GM20000 (cell line): ENCODE measurements around the gene TAF15.

Source experiments
- DNase-seq: peaks from one replicate; pipeline ENCODE4 v3.0.0; 2012; ENCODE audit warnings: low spot score
- CTCF ChIP-seq: IDR thresholded peaks from 2 replicates; pipeline ENCODE4 v1.5.1; 2012; ENCODE audit warnings: mild to moderate bottlenecking, control low read depth; ENCODE audit errors: extremely low read depth, missing control alignments

Gene TAF15

GRCh38 chr17:35807371-35808144, 1.7 kb upstream of the TAF15 start:
- TF ChIP-seq CTCF, result no peak
- no peak for DNase-seq

DNA sequence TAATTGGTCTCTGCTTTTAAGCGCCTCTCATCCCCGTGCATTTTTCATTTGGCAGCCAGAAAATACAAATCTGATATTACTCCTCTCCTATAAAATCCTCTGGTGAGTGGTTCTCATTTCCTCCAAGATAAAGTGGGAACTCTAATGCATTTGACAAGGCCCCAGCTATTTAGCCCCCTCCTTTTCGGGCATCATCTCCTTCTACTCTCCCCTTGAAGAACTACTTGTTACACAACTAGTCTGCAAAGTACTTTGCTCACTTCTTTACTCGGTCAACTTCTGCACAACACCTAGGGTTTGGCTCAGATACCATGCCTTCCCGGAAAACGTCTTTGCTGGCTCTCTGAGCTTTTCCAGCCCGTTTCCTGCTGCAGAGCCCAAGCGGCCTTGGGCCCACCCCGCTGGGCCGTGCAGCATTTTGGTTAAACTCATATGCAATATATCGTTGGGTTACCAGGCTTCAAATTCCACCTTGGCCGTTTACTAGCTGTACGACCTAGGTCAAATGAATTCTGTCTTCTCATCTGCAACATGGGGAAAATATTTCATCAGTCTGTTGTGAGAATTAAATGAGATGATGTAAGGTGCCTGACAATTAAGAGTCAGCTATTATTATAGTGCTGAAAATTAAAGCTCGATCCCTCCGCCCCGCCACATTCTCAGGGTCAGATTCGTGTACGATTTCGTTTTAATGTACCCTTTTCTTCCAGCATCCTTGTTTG, 883 bp upstream of the TAF15 start:
- no peak for DNase-seq
- no peak for TF ChIP-seq CTCF

DNA sequence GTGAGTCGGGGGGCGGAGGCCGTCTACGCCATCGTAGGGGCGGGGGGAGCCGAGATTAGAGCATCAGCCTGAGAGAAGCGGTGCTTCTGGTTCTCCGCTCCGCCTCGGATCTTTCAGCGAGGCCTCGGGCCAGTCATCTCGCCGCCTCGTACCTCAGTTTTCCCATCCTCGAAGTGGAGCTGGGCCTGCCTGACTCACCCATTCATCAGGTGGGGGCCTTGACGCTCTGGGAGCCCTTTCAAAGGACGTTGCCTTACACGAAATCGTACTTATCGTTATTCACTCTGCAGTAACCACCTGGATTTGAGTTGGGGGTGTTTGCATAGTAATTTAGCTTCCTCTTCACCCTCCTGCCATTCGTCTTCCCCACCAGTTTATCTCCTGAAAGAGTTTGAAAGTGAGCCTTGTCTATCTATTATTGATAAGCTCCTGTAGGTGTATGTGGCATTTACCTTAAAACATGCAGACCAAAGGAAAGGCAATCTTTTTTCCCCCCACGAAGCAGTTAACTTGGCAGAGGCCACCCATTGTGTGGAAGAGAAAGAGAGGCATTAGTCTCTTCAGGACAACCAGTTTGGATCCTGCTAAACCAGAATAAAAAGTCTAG, 674 bp downstream of the TAF15 start:
- DNase-seq, result no peak
- no peak for TF ChIP-seq CTCF

DNA sequence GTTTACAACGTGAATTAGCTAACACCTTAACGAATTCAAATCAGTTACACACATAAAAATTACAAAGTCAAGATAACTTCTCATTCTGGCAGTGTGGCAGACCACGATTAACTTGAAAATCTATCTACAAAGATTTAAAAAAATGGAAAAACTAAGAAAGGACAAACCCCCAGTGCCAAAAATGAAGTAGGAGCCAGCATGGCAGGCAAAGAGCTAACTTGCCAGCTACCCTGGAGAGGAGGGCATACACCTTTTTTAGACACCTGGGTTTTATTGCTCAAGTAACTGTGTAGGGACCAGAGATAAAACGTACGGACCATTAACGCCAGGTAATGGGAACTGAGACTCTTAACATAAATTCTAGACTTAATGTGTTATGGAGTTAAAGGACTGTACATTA, 2.5 kb downstream of the TAF15 start:
- TF ChIP-seq CTCF, result no peak
- no peak for DNase-seq

GRCh38 chr17:35812456-35812855, 3.2 kb downstream of the TAF15 start:
- no peak for TF ChIP-seq CTCF
- DNase-seq, result no peak

DNA sequence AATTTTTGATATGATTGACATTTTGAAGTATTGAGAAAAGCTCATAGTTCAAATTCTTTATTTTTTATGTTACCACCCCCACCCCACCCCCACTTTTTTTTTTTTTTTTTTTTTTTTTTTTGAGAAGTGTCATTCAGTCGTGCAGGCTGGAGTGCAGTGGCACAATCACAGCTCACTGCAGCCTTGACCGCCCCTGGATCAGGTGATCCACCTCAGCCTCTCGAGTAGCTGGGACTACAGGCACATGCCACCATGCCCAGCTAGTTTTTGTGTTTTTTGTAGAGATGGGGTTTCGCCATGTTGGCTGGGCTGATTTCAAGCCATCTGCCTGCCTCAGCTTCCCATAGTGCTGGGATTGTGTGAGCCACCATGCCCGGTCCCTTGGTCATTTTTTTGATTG, 7.4 kb downstream of the TAF15 start:
- no peak for DNase-seq
- TF ChIP-seq CTCF, result no peak

- TF ChIP-seq CTCF, result no peak
- no peak for DNase-seq
Measured at GRCh38 chr17:35817196-35817595, 7.9 kb downstream of the TAF15 start.
